Measurements from ENCODE around the gene COL4A6. TPM values are rescaled to one million over a fixed set of nuclear protein-coding genes. Genes with fewer than 3 reads are reported as not detected.

COL4A6 gene
- total RNA-seq, 1 experiment from 2014 or later = 2.4 TPM

GRCh38 chrX:108219949-108220601 is 218.1 kb downstream of the COL4A6 start:
- ChIA-PET POLR2A (no interaction called here), CTCF (no interaction called here), RAD21 (ENCODE audit: low non-redundant PET in 1 of 2, low total read pairs in 2 of 2, uncharacterized antibody in 2 of 2, unreplicated experiment in 2 of 2) (no interaction called here)
- Histone ChIP-seq H3K9me2 (ENCODE audit: insufficient read depth) (no peaks in the 10 kb centered on the region), H3K4me2 (ENCODE audit: low read length) (no peak overlapping the region), H4K20me1 (ENCODE audit: insufficient read depth) (no peaks in the 10 kb centered on the region), H2AFZ (ENCODE audit: low read depth, low read length, poor library complexity, severe bottlenecking) (no peak overlapping the region), H3K4me3 (replicated peaks in 1 of 2; ENCODE audit: low read depth in 1 of 2, low read length in 2 of 2) (no peak overlapping the region), H3K27me3 (ENCODE audit: insufficient read depth, low read length) (no peaks in the 10 kb centered on the region), H3K4me1 (ENCODE audit: control insufficient read depth in 1 of 2, insufficient read depth in 2 of 2, low read length in 2 of 2) (no peaks in the 10 kb centered on the region), H3K9me3 (ENCODE audit: control insufficient read depth in 1 of 2, insufficient read depth in 1 of 2, low read depth in 1 of 2, low read length in 2 of 2) (no peaks in the 10 kb centered on the region), H3K36me3 (ENCODE audit: control insufficient read depth in 1 of 2, insufficient read depth in 2 of 2, low read length in 2 of 2) (no peaks in the 10 kb centered on the region), H3K27ac (ENCODE audit: low read depth, low read length) (no peak overlapping the region), H3K9ac (ENCODE audit: low read length) (no peak overlapping the region), H3K79me2 (ENCODE audit: insufficient read depth, low read length) (no peaks in the 10 kb centered on the region)
- ATAC-seq (no peak), DNase-seq (ENCODE audit: low read depth, low spot score) (no peak)
- BruUV-seq (replicated peaks) = no TSS peak
- intact Hi-C loops (cut with micrococcal nuclease) = no loop called here
- TF ChIP-seq EZH2 (IDR thresholded peaks at IDR 0.05) (no peak), POLR2AphosphoS5 (IDR thresholded peaks at IDR 0.05; ENCODE audit: low read depth, low read length) (no peak), JUND (IDR thresholded peaks at IDR 0.05) (no peak), SIN3A (IDR thresholded peaks at IDR 0.05; ENCODE audit: low read depth) (no peak), ZNF274 (IDR thresholded peaks at IDR 0.05; ENCODE audit: low read depth, low read length) (no peak), CEBPB (IDR thresholded peaks at IDR 0.05; ENCODE audit: low read depth) (no peak), SP1 (IDR thresholded peaks at IDR 0.05; ENCODE audit: low read depth) (no peak), CBX3 (IDR thresholded peaks at IDR 0.05; ENCODE audit: low read depth) (no peak), EGR1 (IDR thresholded peaks at IDR 0.05; ENCODE audit: low read depth) (no peak), ZFX (IDR thresholded peaks at IDR 0.05) (no peak), RAD21 (IDR thresholded peaks at IDR 0.05; ENCODE audit: low read depth) (no peak), FOSL1 (IDR thresholded peaks at IDR 0.05; ENCODE audit: low read depth) (no peak)
- TF ChIP-seq, protein P1, sequence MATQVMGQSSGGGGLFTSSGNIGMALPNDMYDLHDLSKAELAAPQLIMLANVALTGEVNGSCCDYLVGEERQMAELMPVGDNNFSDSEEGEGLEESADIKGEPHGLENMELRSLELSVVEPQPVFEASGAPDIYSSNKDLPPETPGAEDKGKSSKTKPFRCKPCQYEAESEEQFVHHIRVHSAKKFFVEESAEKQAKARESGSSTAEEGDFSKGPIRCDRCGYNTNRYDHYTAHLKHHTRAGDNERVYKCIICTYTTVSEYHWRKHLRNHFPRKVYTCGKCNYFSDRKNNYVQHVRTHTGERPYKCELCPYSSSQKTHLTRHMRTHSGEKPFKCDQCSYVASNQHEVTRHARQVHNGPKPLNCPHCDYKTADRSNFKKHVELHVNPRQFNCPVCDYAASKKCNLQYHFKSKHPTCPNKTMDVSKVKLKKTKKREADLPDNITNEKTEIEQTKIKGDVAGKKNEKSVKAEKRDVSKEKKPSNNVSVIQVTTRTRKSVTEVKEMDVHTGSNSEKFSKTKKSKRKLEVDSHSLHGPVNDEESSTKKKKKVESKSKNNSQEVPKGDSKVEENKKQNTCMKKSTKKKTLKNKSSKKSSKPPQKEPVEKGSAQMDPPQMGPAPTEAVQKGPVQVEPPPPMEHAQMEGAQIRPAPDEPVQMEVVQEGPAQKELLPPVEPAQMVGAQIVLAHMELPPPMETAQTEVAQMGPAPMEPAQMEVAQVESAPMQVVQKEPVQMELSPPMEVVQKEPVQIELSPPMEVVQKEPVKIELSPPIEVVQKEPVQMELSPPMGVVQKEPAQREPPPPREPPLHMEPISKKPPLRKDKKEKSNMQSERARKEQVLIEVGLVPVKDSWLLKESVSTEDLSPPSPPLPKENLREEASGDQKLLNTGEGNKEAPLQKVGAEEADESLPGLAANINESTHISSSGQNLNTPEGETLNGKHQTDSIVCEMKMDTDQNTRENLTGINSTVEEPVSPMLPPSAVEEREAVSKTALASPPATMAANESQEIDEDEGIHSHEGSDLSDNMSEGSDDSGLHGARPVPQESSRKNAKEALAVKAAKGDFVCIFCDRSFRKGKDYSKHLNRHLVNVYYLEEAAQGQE (IDR thresholded peaks at IDR 0.05; ENCODE audit: low read depth) = no peak
